Heart left ventricle (tissue), 16 donors: Measurements from ENCODE around the gene EFHC1. TPM values are rescaled to one million over a fixed set of nuclear protein-coding genes. Genes with fewer than 3 reads are reported as not detected.

Experiments
- ATAC-seq, 4 donors: fragments of 200-7000 bp; cut with Tn5 transposase; one replicate each; pipeline ENCODE4 v1.9.1; 2020 to 2022; ENCODE audit warnings: moderate library complexity in 4 of 4, mild to moderate bottlenecking in 3 of 4, moderate number of reproducible peaks in 1 of 4
- DNase-seq, 5 donors: peaks; one replicate each; pipeline ENCODE4 v3.0.0-alpha.2; 2020
- H3K27ac ChIP-seq, 12 donors: fragments of 200-600 bp; sonication (generic) in 4 of 12; one replicate each; pipeline versions ENCODE4 v1.5.0 to v1.8.0; 2016 to 2022; ENCODE audit warnings: mild to moderate bottlenecking in 2 of 12
- H3K27me3 ChIP-seq, 9 donors: fragments of 200-600 bp; sonication (generic) in 2 of 9; one replicate each; pipeline versions ENCODE4 v1.5.1 to v1.8.0; 2016 to 2022; ENCODE audit warnings: mild to moderate bottlenecking in 3 of 9
- H3K36me3 ChIP-seq, 9 donors: fragments of 200-600 bp; sonication (generic) in 2 of 9; one replicate each; pipeline versions ENCODE4 v1.5.0 to v1.8.0; 2018 to 2022; ENCODE audit warnings: mild to moderate bottlenecking in 2 of 9
- H3K4me1 ChIP-seq, 12 donors: fragments of 200-600 bp; sonication (generic) in 4 of 12; one replicate each; pipeline versions ENCODE4 v1.5.0 to v1.8.0; 2016 to 2022; ENCODE audit warnings: mild to moderate bottlenecking in 3 of 12
- H3K4me3 ChIP-seq, 12 donors: fragments of 200-600 bp; sonication (generic) in 4 of 12; one replicate each; pipeline versions ENCODE4 v1.5.0 to v1.8.0; 2017 to 2022; ENCODE audit warnings: mild to moderate bottlenecking in 9 of 12, moderate library complexity in 4 of 12
- H3K9me3 ChIP-seq, 12 donors: fragments of 200-600 bp; sonication (generic) in 4 of 12; one replicate each; pipeline versions ENCODE4 v1.5.0 to v1.8.0; 2016 to 2022; ENCODE audit warnings: mild to moderate bottlenecking in 1 of 12
- CTCF ChIP-seq, 12 donors: fragments of 200-600 bp; sonication (generic) in 4 of 12; IDR thresholded peaks; one replicate each; pipeline versions ENCODE4 v1.5.0 to v1.8.0; 2018 to 2022; ENCODE audit warnings: antibody characterized with exemption in 12 of 12, mild to moderate bottlenecking in 5 of 12
- POLR2A ChIP-seq, 2 donors: fragments of 450-650 bp; IDR thresholded peaks; one replicate each; pipeline ENCODE4 v1.6.1; 2017; ENCODE audit warnings: antibody characterized with exemption in 2 of 2, mild to moderate bottlenecking in 2 of 2, moderate library complexity in 2 of 2
- WGBS, 4 donors: extraction: QIAGEN DNeasy Blood & Tissue Kit in 2 of 4; methylation state at CpG; one replicate each; pipeline versions ENCODE4 v1.1.5 to v1.1.7; 2013 to 2018; 5-methylcytosine and 5-hydroxymethylcytosine counted together
- intact Hi-C, 10 donors: fragments of 100-400 bp; cut with DNase I; formaldehyde crosslinking; loops; one replicate each; pipeline versions ENCODE4 v1.11.1 to v1.14.2; 2022
- polyA plus RNA-seq, 2 donors: library from polyadenylated mRNA; stranded (reverse); fragments of 200-250 nt; gene quantifications; one replicate each; pipeline ENCODE4 v1.2.3, GENCODE V29; 2013
- total RNA-seq, 9 donors: library from RNA; depleted of rRNA in 2 of 9; stranded (reverse); fragments of >200 nt in 2 of 9; fragmentation: NEBNext Ultra II Directional in 3 of 9; extraction: Animal tissue kit (Norgen Biotek cat#: 25700) in 3 of 9; gene quantifications; one replicate each; pipeline versions ENCODE4 v1.1.0 to v1.2.4, GENCODE V29; 2016 to 2023
- donor health status: ischemic (EF 13 %, LVEDD 7.1; RV severe dilation, severe dysfunction).
- donor health status: healthy with polysubstance abuse.
- donor health status: DM: no; HTN: yes; CAD: no.
- donor health status: DM: no; HTN: no; CAD: no.
- donor health status: ischemic (EF 25% LVEDD 6.9; RV normal size, moderate dysfunction).
- donor health status: ischemic (EF 25% LVEDD 5.7; RV mildly dilated, moderate dysfunction).
- donor health status: healthy.
- donor health status: DM: yes; HTN: yes; CAD: no.
- donor health status: ischemic (EF 35%, LVEDD 5.7; RV mildly dilated, moderate dysfunction).
- donor health status: nonischemic (EF 11% LVEDD 7.7; RV severe dilation, severe dysfunction).
- donor health status: DM: yes; HTN: yes; CAD: no.
- donor health status: PGD.
- donor health status: ischemic (EF 29% LVEDD 5.4; RV normal size, mild dysfunction).
- donor health status: nonischemic (EF 23%, LVEDD 6.1; RV moderate dilation, normal function).

Gene EFHC1
- total and polyA plus RNA-seq, 11 donors, result 2.6 to 14.4 (median 4.3) TPM

- H3K27ac ChIP-seq, result no peak overlapping the region
- peaks cover 0 to 10% (median 2%) of the 10 kb centered on the region in 12 donors for H3K4me1 ChIP-seq
- H3K9me3 ChIP-seq, result no peaks in the 10 kb centered on the region
- peaks cover 0 to 38% (median 19%) of the 10 kb centered on the region in 9 donors for H3K36me3 ChIP-seq
- intact Hi-C loops, result no loop called here
- no peak overlapping the region for H3K4me3 ChIP-seq
- ATAC-seq (no peak), DNase-seq (no peak)
- WGBS, 4 donors, result 95 to 100% (median 100%) methylated on average over 1 of the region's 1 CpG
- no peaks in the 10 kb centered on the region for H3K27me3 ChIP-seq
- TF ChIP-seq POLR2A (IDR thresholded peaks at IDR 0.05), result no peak
- TF ChIP-seq CTCF (IDR thresholded peaks at IDR 0.05), result no peak
Observed at GRCh38 chr6:52531834-52532233, 111.7 kb downstream of the EFHC1 start.

GRCh38 chr6:52532457-52532856 is 112.3 kb downstream of the EFHC1 start:
- Histone ChIP-seq H3K9me3 (no peaks in the 10 kb centered on the region), H3K27me3 (no peaks in the 10 kb centered on the region), H3K4me1 (peaks cover 0 to 16% (median 8%) of the 10 kb centered on the region in 12 donors), H3K36me3 (peaks cover 0 to 38% (median 19%) of the 10 kb centered on the region in 9 donors), H3K4me3 (no peak overlapping the region), H3K27ac (no peak overlapping the region)
- TF ChIP-seq POLR2A (IDR thresholded peaks at IDR 0.05) (no peak), CTCF (IDR thresholded peaks at IDR 0.05) (no peak)
- ATAC-seq (no peak), DNase-seq (no peak)
- 88 to 97% (median 90%) methylated on average over 2 of the region's 2 CpGs for WGBS, 4 donors
- intact Hi-C loops, result no loop called here

- Histone ChIP-seq H3K4me1 (peaks cover 0 to 26% (median 18%) of the 10 kb centered on the region in 12 donors), H3K9me3 (no peaks in the 10 kb centered on the region), H3K27me3 (no peaks in the 10 kb centered on the region), H3K36me3 (peaks cover 0 to 38% (median 19%) of the 10 kb centered on the region in 9 donors), H3K4me3 (no peak overlapping the region), H3K27ac (no peak overlapping the region)
- WGBS, 4 donors, result 96 to 100% (median 99%) methylated on average over 2 of the region's 2 CpGs
- ATAC-seq, result no peak
- no peak for DNase-seq
- intact Hi-C loops, result no loop called here
- TF ChIP-seq POLR2A (IDR thresholded peaks at IDR 0.05) (no peak), CTCF (IDR thresholded peaks at IDR 0.05) (no peak)
Observed at GRCh38 chr6:52533491-52533890, 113.3 kb downstream of the EFHC1 start.

- ATAC-seq (no peak), DNase-seq (no peak)
- TF ChIP-seq POLR2A (IDR thresholded peaks at IDR 0.05), result no peak
- TF ChIP-seq CTCF (IDR thresholded peaks at IDR 0.05), result no peak
- peaks cover 0 to 34% (median 25%) of the 10 kb centered on the region in 12 donors for H3K4me1 ChIP-seq
- H3K9me3 ChIP-seq, result no peaks in the 10 kb centered on the region
- no peak overlapping the region for H3K4me3 ChIP-seq
- WGBS, 4 donors, result 97 to 99% (median 98%) methylated on average over 5 of the region's 5 CpGs
- H3K36me3 ChIP-seq, result peaks cover 0 to 35% (median 19%) of the 10 kb centered on the region in 9 donors
- intact Hi-C loops, result no loop called here
- no peak overlapping the region for H3K27ac ChIP-seq
- H3K27me3 ChIP-seq, result no peaks in the 10 kb centered on the region
Observed at GRCh38 chr6:52534363-52534762, 114.2 kb downstream of the EFHC1 start.
